Right cardiac atrium (tissue), 5 donors: ENCODE measurements around the gene CFAP69. TPM values are rescaled to one million over a fixed set of nuclear protein-coding genes. Genes with fewer than 3 reads are reported as not detected.

ENCODE experiments used
- ATAC-seq, 2 donors: fragments of 200-7000 bp; cut with Tn5 transposase; one replicate each; pipeline versions ENCODE4 v1.8.0 to v1.9.1; 2020; ENCODE audit warnings: moderate library complexity in 2 of 2, mild to moderate bottlenecking in 1 of 2
- DNase-seq, 3 donors: peaks; one replicate each; pipeline ENCODE4 v3.0.0-alpha.2; 2020
- H3K27ac ChIP-seq: one replicate; pipeline ENCODE4 v1.5.1; 2013; ENCODE audit warnings: mild to moderate bottlenecking, low read length, control low read depth, moderate library complexity
- H3K27me3 ChIP-seq: one replicate; pipeline ENCODE4 v1.6.1; 2013; ENCODE audit not compliant: control insufficient read depth, insufficient read depth
- H3K4me1 ChIP-seq: one replicate; pipeline ENCODE4 v1.6.1; 2013; ENCODE audit warnings: low read length; ENCODE audit not compliant: control insufficient read depth, insufficient read depth
- H3K4me3 ChIP-seq: one replicate; pipeline ENCODE4 v1.5.1; 2013; ENCODE audit warnings: low read length, control low read depth
- H3K9me3 ChIP-seq: one replicate; pipeline ENCODE4 v1.6.1; 2013; ENCODE audit warnings: low read length; ENCODE audit not compliant: control insufficient read depth
- WGBS: extraction: QIAGEN DNeasy Blood & Tissue Kit; methylation state at CpG from one replicate; pipeline ENCODE4 v1.1.7; 2013; 5-methylcytosine and 5-hydroxymethylcytosine counted together
- intact Hi-C, 4 donors: fragments of 100-400 bp; cut with DNase I; formaldehyde crosslinking; loops; one replicate each; pipeline versions ENCODE4 v1.11.0 to v1.14.0; 2022 to 2023
- polyA plus RNA-seq: library from polyadenylated mRNA; stranded (reverse); fragments of 200-250 nt; gene quantifications from one replicate; pipeline ENCODE4 v1.2.3, GENCODE V29; 2013
- total RNA-seq, 4 donors: library from RNA; stranded (reverse); fragmentation: NEBNext Ultra II Directional; extraction: Animal tissue kit (Norgen Biotek cat#: 25700); gene quantifications; one replicate each; pipeline ENCODE4 v1.2.1, GENCODE V29; 2021
- donor health status: healthy with polysubstance abuse.
- donor health status: DM: no; HTN: yes; CAD: no.
- donor health status: DM: no; HTN: no; CAD: no.
- donor health status: DM: no; HTN: yes; CAD: no; lungs with severe emphysema.
- donor health status: DM: yes; HTN: yes; CAD: no.

The CFAP69 gene
- total and polyA plus RNA-seq, 5 donors = 2.3 to 7.4 (median 3.6) TPM

GRCh38 chr7:90216771-90217170 is 28.2 kb upstream of the CFAP69 start:
- 64% methylated on average over 2 of the region's 2 CpGs for WGBS
- ATAC-seq (no peak), DNase-seq (no peak)
- Histone ChIP-seq H3K27me3 (no peaks in the 10 kb centered on the region), H3K9me3 (no peaks in the 10 kb centered on the region), H3K27ac (no peak overlapping the region), H3K4me3 (no peak overlapping the region), H3K4me1 (no peaks in the 10 kb centered on the region)
- intact Hi-C loops = no loop called here

GRCh38 chr7:90222390-90222789 is 22.6 kb upstream of the CFAP69 start:
- ATAC-seq = no peak
- intact Hi-C loops = no loop called here
- no peak overlapping the region for H3K4me3 ChIP-seq
- no peaks in the 10 kb centered on the region for H3K4me1 ChIP-seq
- no peaks in the 10 kb centered on the region for H3K9me3 ChIP-seq
- DNase-seq = no peak
- no peaks in the 10 kb centered on the region for H3K27me3 ChIP-seq
- H3K27ac ChIP-seq = no peak overlapping the region

- Histone ChIP-seq H3K27me3 (no peaks in the 10 kb centered on the region), H3K27ac (no peak overlapping the region), H3K4me3 (no peak overlapping the region), H3K4me1 (no peaks in the 10 kb centered on the region), H3K9me3 (no peaks in the 10 kb centered on the region)
- DNase-seq = no peak
- 75% methylated on average over 5 of the region's 5 CpGs for WGBS
- intact Hi-C loops = no loop called here
- peak; percentile 31 to 32 for ATAC-seq
Observed at GRCh38 chr7:90222811-90223725, 21.9 kb upstream of the CFAP69 start.

GRCh38 chr7:90224195-90224594 is 20.8 kb upstream of the CFAP69 start:
- WGBS = 48% methylated on average over 3 of the region's 3 CpGs
- no peak for ATAC-seq
- Histone ChIP-seq H3K27me3 (no peaks in the 10 kb centered on the region), H3K9me3 (no peaks in the 10 kb centered on the region), H3K4me1 (no peaks in the 10 kb centered on the region), H3K4me3 (no peak overlapping the region), H3K27ac (no peak overlapping the region)
- DNase-seq = no peak
- intact Hi-C loops = no loop called here

- ATAC-seq = no peak
- H3K27me3 ChIP-seq = no peaks in the 10 kb centered on the region
- 93% methylated on average over 3 of the region's 3 CpGs for WGBS
Observed at GRCh38 chr7:90225181-90225580, 19.8 kb upstream of the CFAP69 start.

GRCh38 chr7:90225601-90226000 is 19.4 kb upstream of the CFAP69 start:
- no peak for DNase-seq
- Histone ChIP-seq H3K9me3 (no peaks in the 10 kb centered on the region), H3K4me3 (no peak overlapping the region), H3K27me3 (no peaks in the 10 kb centered on the region), H3K4me1 (no peaks in the 10 kb centered on the region), H3K27ac (no peak overlapping the region)
- ATAC-seq = no peak
- WGBS = 57% methylated on average over 1 of the region's 1 CpG
- intact Hi-C loops = no loop called here

More at GRCh38 chr7:90225181-90225580, 19.8 kb upstream of the CFAP69 start:
- Histone ChIP-seq H3K4me3 (no peak overlapping the region), H3K4me1 (no peaks in the 10 kb centered on the region), H3K9me3 (no peaks in the 10 kb centered on the region), H3K27ac (no peak overlapping the region)
- intact Hi-C loops = no loop called here
- no peak for DNase-seq

- Histone ChIP-seq H3K4me1 (no peaks in the 10 kb centered on the region), H3K27ac (no peak overlapping the region), H3K9me3 (no peaks in the 10 kb centered on the region), H3K4me3 (no peak overlapping the region), H3K27me3 (no peaks in the 10 kb centered on the region)
- intact Hi-C loops = no loop called here
- ATAC-seq = no peak
- DNase-seq = no peak
- 88% methylated on average over 5 of the region's 5 CpGs for WGBS
Observed at GRCh38 chr7:90227259-90227658, 17.7 kb upstream of the CFAP69 start.

GRCh38 chr7:90229682-90230081 is 15.3 kb upstream of the CFAP69 start:
- Histone ChIP-seq H3K4me3 (no peak overlapping the region), H3K4me1 (no peaks in the 10 kb centered on the region), H3K9me3 (no peaks in the 10 kb centered on the region), H3K27ac (no peak overlapping the region), H3K27me3 (no peaks in the 10 kb centered on the region)
- WGBS = 86% methylated on average over 2 of the region's 2 CpGs
- intact Hi-C loops = no loop called here
- ATAC-seq (no peak), DNase-seq (no peak)

- no peaks in the 10 kb centered on the region for H3K27me3 ChIP-seq
- no peak overlapping the region for H3K27ac ChIP-seq
- intact Hi-C loops = no loop called here
- WGBS = 74% methylated on average over 2 of the region's 2 CpGs
- H3K4me3 ChIP-seq = no peak overlapping the region
- no peaks in the 10 kb centered on the region for H3K9me3 ChIP-seq
- no peak for ATAC-seq
- no peaks in the 10 kb centered on the region for H3K4me1 ChIP-seq
- DNase-seq = no peak
Observed at GRCh38 chr7:90230834-90231233, 14.1 kb upstream of the CFAP69 start.

- ATAC-seq (no peak), DNase-seq (no peak)
- WGBS = 81% methylated on average over 3 of the region's 3 CpGs
- no peak overlapping the region for H3K27ac ChIP-seq
- H3K27me3 ChIP-seq = no peaks in the 10 kb centered on the region
- intact Hi-C loops = no loop called here
- no peaks in the 10 kb centered on the region for H3K9me3 ChIP-seq
- H3K4me3 ChIP-seq = no peak overlapping the region
- H3K4me1 ChIP-seq = no peaks in the 10 kb centered on the region
Observed at GRCh38 chr7:90231304-90231703, 13.7 kb upstream of the CFAP69 start.

- DNase-seq (no peak), ATAC-seq (no peak)
- H3K4me3 ChIP-seq = no peak overlapping the region
- H3K27ac ChIP-seq = no peak overlapping the region
- H3K4me1 ChIP-seq = no peaks in the 10 kb centered on the region
- H3K27me3 ChIP-seq = no peaks in the 10 kb centered on the region
- H3K9me3 ChIP-seq = no peaks in the 10 kb centered on the region
- intact Hi-C loops = no loop called here
- WGBS = 38% methylated on average over 5 of the region's 5 CpGs
Observed at GRCh38 chr7:90232430-90232829, 12.5 kb upstream of the CFAP69 start.
